Left ventricle myocardium inferior (tissue), 1 donor: ENCODE results near the gene EML6. TPM values are rescaled to one million over a fixed set of nuclear protein-coding genes. Genes with fewer than 3 reads are reported as not detected.

Experiments used
- DNase-seq: peaks from one replicate; pipeline ENCODE4 v3.0.0-alpha.2; 2020
- H3K27ac ChIP-seq: fragments of 200-600 bp; replicated peaks from 2 replicates; pipeline ENCODE4 v1.8.0; 2021
- H3K27me3 ChIP-seq: fragments of 200-600 bp; 2 replicates; pipeline ENCODE4 v1.8.0; 2021; ENCODE audit warnings: low read depth
- H3K36me3 ChIP-seq: fragments of 200-600 bp; 2 replicates; pipeline ENCODE4 v1.8.0; 2021
- H3K4me1 ChIP-seq: fragments of 200-600 bp; 2 replicates; pipeline ENCODE4 v1.8.0; 2021
- H3K4me3 ChIP-seq: fragments of 200-600 bp; 2 replicates; pipeline ENCODE4 v1.8.0; 2021; ENCODE audit warnings: mild to moderate bottlenecking, moderate library complexity
- H3K9me3 ChIP-seq: fragments of 200-600 bp; replicated peaks from 2 replicates; pipeline ENCODE4 v1.8.0; 2021
- intact Hi-C: fragments of 100-400 bp; cut with micrococcal nuclease; formaldehyde crosslinking; loops from one replicate; pipeline ENCODE4 v1.11.0; 2022
- total RNA-seq: library from RNA; stranded (reverse); fragmentation: NEBNext Ultra II Directional; extraction: Animal tissue kit (Norgen Biotek cat#: 25700); gene quantifications from one replicate; pipeline ENCODE4 v1.2.1, GENCODE V29; 2021
- TF ChIP-seq, protein P1 (sequence below): fragments of 200-600 bp; IDR thresholded peaks from 2 replicates; pipeline ENCODE4 v1.8.0; 2021; ENCODE audit warnings: antibody characterized with exemption, mild to moderate bottlenecking, borderline replicate concordance
- donor health status: DM: no; HTN: yes; CAD: no; lungs with severe emphysema.

The EML6 gene
- total RNA-seq, 1 donor from 2014 or later, result 0.77 TPM

DNA sequence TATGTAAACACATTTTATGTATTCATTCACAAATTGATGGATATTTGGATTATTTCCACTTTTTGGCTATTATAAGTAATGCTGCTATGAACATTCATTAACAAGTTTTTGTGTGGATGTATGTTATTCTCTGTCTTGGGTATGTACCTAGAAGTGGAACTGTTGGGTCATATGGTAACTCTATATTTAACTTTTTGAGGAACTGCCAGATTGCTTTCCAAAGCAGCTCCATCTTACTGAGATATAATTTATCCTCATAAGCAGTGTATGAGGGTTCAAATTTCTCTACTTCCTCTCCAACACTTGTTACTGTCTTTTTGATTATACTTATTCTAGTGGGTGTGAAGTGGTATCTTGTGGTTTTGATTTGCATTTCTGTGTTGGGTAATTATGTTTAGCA, 7.1 kb upstream of the EML6 start:
- Histone ChIP-seq H3K4me1 (peaks cover 11% of the 10 kb centered on the region), H3K4me3 (no peak overlapping the region), H3K36me3 (no peaks in the 10 kb centered on the region), H3K27me3 (no peaks in the 10 kb centered on the region), H3K9me3 (no peaks in the 10 kb centered on the region), H3K27ac (no peak overlapping the region)
- TF ChIP-seq, protein P1, sequence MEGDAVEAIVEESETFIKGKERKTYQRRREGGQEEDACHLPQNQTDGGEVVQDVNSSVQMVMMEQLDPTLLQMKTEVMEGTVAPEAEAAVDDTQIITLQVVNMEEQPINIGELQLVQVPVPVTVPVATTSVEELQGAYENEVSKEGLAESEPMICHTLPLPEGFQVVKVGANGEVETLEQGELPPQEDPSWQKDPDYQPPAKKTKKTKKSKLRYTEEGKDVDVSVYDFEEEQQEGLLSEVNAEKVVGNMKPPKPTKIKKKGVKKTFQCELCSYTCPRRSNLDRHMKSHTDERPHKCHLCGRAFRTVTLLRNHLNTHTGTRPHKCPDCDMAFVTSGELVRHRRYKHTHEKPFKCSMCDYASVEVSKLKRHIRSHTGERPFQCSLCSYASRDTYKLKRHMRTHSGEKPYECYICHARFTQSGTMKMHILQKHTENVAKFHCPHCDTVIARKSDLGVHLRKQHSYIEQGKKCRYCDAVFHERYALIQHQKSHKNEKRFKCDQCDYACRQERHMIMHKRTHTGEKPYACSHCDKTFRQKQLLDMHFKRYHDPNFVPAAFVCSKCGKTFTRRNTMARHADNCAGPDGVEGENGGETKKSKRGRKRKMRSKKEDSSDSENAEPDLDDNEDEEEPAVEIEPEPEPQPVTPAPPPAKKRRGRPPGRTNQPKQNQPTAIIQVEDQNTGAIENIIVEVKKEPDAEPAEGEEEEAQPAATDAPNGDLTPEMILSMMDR, result no peak
- intact Hi-C loops, result no loop called here
- DNase-seq, result no peak

DNA sequence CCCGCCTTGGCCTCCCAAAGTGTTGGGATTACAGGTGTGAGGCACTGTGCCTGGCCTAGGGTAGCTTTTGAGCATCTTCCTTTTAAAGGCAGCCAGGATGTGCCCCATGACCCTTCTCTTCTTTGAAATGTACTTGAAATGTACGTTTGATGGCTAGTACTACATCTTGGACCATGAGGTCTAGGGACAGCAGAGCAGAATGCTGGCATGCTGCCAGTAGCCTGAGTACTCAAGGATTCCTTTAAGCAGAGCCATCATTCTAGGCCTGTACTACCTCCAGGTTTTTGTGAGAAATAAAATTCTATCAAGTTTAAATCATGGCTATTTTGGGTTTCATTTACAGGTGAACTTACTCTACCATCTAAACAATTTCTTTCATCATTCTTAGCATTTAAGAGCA, 2.9 kb upstream of the EML6 start:
- no peaks in the 10 kb centered on the region for H3K9me3 ChIP-seq
- DNase-seq, result no peak
- TF ChIP-seq, protein P1, result no peak
- H3K4me1 ChIP-seq, result peaks cover 35% of the 10 kb centered on the region
- intact Hi-C loops, result no loop called here
- no peaks in the 10 kb centered on the region for H3K36me3 ChIP-seq
- H3K27ac ChIP-seq, result no peak overlapping the region
- H3K4me3 ChIP-seq, result no peak overlapping the region
- no peaks in the 10 kb centered on the region for H3K27me3 ChIP-seq

DNA sequence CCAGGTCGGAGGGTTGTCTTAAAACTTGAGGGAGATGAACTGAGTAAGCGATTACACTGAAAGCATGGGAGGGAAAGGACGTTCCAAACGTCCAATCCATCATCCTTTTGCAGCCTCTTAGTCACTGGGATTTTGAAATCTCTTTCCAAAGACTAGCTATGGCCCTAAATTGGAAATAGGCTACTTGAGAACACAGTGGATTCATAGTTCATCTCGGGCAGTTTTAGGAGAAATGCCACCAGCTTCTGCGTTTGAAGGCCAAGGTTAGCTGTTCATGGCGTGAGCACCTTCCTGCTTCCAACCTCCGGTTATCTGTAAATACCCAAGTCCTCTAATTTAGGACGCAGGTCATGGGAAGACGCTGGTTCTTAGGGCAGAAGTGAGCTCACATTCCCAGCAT, 821 bp upstream of the EML6 start:
- no peaks in the 10 kb centered on the region for H3K9me3 ChIP-seq
- H3K27ac ChIP-seq, result peak overlapping the region; percentile 83
- DNase-seq, result no peak
- H3K27me3 ChIP-seq, result peaks cover 5% of the 10 kb centered on the region
- peak overlapping the region; percentile 87 for H3K4me3 ChIP-seq
- intact Hi-C loops, result no loop called here
- H3K36me3 ChIP-seq, result no peaks in the 10 kb centered on the region
- peaks cover 25% of the 10 kb centered on the region for H3K4me1 ChIP-seq
- TF ChIP-seq, protein P1, result no peak

DNA sequence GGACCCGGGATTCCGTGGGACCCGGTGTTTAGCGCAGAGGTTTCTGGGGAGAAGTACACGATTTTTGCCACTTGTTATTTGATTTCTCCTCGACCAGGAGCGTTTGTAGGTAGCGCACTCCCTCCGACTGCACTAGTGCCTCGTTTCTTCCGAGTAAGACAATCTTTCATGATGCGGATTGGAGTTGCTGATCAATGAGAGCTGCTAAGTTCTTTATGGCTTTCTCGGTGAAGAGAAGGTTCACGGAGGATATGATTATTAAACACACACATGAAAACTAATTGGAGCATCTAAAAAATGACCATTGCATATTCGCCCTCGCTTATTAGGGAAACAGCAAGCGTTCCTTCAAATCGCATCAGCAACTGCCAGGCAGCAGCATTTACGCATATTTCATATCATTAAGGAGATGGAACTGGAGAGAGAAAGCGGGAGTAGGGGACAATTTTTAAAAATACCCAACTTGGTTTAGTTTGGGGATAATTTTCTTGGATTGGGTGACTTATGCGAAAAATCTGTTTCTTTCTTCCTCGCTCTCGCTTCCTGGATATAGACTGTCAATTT, 616 bp downstream of the EML6 start:
- Histone ChIP-seq H3K4me1 (peaks cover 25% of the 10 kb centered on the region), H3K9me3 (no peaks in the 10 kb centered on the region), H3K27me3 (peaks cover 5% of the 10 kb centered on the region), H3K27ac (peak overlapping the region; percentile 83), H3K36me3 (no peaks in the 10 kb centered on the region), H3K4me3 (peak overlapping the region; percentile 87)
- DNase-seq, result no peak
- TF ChIP-seq, protein P1, result no peak
- intact Hi-C loops, result no loop called here

DNA sequence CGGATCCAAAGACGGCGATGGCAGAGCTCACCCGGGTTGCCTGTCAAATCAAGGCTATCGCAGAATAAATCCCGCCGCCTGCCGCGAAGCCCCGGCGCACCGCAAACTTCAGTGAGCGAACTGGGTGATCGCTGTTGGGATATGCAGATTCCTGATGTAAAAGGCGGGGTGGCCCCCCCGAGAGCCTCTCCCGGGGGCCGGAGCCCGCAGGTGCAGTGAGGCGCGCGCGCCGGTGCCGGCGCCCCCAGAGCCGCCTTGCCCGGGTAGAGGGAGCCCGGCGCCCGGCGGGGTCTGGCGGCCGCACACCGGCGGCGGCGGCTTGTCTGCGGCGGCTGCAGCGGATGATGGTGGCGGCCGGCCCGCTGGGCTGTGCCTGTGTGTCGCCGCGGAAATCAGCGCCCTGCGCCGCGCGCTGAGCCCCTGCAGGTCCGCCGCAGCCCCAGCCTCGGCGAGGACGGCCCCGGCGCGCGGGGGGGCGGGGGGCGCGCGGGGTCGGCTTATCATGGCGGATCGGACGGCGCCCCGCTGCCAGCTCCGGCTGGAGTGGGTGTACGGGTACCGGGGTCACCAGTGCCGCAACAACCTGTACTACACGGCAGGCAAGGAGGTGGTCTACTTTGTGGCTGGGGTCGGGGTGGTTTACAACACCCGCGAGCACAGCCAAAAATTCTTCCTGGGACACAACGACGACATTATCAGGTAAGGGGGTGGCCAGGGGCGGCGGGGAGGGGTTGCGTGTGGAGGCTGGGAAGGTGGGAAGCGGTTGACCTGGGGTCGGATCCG, 1.3 kb downstream of the EML6 start:
- Histone ChIP-seq H3K27ac (no peak overlapping the region), H3K4me3 (peak overlapping the region; percentile 87), H3K9me3 (no peaks in the 10 kb centered on the region), H3K4me1 (peaks cover 25% of the 10 kb centered on the region), H3K27me3 (peaks cover 5% of the 10 kb centered on the region), H3K36me3 (no peaks in the 10 kb centered on the region)
- intact Hi-C loops, result no loop called here
- DNase-seq, result peak; percentile 28
- TF ChIP-seq, protein P1, result no peak
